ENCODE measurements around the gene CA14.
"Not testable (repeated sequence)": the region's sequence is repeated elsewhere in the genome, so short reads cannot be mapped to it uniquely, and the experiment has no call there.

Gene CA14

DNA sequence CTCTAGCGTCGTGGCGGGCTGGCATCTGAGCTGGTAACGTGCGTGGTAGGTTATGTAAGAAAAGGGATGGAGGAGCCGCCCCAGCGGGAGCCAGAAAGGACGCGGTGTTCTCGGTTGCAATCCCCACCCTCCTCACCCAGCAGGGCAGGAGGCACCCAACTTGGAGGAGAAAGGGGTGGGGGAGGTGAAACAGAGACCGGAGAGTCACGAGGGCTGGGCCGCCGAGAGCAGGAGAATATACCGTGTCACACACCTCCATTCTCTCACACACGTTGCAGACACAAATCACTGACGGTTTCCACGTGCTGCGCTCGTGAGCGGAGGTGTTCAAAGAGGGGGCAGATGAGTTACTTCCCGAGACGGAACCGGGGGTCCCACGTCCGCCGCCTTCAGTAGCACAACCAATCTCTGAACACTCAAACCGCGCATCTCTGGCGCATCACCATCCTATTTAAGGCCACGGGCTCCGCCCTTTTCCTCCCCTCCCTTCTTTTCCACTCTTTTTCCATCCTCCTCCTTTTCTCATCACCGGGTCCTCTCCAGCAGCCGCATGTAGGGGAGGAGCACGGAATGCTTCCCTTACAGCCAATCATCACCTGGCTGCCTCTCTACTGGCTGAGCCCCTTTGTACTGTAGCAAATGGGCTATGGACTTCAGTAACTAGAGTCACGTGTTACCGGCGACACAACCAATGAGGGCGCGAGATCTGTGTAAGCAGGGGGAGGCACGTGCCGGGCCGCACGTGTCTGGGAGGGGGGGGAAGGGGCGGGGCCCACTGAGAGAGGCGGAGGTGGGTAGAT is 24.4 kb downstream of the CA14 start, which contains the start of gene CIART:
TSS of gene CIART (plus strand) at position 797 of the 800 bp plus-strand sequence. CDS start 714 bp downstream, outside the sequence.
- DNase-seq = peak; percentile 100

DNA sequence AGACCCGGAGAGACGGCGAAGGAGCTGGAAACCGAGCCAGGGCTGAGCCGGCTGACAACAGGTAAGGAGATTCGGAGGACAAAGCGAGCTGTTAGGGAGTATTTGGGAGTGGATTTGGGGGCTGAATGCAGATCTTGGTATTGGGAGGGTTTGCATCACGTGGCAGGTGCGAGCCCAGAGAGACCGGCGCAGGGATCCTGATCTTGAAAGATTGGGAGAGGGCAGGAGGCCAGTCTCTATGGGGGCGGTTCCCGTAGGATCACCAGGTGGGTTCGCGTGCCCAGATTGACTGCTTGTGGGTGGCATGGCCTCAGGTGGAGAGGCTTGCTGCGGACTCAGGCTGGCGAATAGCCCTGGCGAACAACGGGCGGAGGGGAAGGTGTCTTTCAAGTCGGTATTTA is 25.0 kb downstream of the CA14 start:
- DNase-seq = no peak

DNA sequence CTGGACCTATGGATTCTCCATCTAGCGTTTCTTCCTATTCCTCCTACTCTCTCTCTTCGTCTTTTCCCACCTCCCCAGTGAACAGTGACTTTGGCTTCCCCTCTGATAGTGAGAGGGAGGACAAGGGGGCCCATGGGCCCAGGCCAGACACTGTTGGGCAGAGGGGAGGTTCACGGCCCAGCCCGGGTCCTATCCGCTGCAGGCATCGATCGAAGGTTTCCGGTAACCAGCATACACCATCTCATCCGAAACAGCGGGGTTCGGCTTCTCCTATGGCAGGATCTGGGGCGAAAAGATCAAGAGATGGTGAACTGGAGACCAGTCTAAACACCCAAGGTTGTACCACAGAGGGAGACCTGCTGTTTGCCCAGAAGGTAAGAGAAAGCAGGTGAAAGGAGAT is 25.7 kb downstream of the CA14 start:
- DNase-seq = no peak

DNA sequence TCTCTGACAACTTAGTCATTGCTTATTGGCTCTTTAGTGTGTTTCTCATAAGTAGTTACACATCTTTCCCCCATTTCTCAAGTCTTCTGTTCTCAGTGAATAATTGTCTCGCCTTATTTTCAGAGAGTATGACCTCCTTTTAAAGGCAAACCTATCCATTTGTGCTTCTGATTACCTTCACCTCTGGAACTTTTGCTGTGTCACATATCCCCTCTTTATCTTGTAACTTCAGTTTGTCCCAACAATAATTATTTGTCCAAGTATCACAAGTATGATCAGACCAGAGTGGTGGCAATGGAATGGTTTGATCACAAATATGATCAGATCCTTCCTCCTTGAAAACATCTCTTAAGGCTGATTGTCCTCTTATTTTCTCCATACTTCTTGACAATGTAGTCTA is 30.8 kb downstream of the CA14 start:
- no peak for DNase-seq

- no peak for DNase-seq
Measured at GRCh38 chr1:150288822-150289221, 31.2 kb downstream of the CA14 start.

DNA sequence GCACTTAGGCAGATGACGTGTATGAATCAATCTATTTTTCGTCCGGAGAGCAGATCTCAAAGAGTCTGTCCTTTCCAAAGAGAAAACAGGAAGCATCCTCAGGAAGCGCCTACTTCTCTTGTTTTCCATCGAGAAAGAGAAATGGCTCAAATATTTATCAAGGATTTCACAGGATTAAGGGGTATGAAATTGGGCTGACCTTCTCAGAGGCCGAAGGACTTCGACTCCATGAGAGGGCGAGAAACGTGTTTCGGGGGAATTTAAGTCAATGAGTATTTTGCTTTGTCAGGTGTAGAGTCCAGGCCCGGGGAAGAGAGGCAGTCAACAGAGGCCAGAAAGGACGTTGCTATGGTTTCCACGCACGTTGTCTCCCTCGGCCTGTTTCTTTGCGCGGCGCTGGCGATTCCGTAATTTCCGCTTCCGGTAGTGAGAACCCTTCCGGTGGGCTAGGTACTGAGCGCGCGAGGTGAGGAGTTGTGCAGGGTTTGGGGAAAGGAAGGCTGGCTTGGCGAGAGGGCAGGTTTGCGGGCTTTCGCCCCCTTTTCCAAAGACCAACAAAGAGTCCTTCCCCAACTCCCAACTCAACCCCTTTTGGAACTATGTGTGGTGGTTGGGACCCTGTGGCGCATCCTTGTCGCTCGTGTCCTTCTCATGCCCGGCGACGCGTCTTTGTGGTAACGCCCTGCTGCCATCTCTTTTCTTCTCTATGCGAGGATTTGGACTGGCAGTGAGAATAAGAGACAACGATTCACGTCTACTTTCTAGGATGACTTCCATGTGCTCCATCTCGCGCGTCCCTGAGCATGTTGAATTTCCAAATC is 36.1 kb downstream of the CA14 start, which contains the start of gene MRPS21:
TSS of gene MRPS21 (plus strand) at position 429 of the 821 bp plus-strand sequence. CDS start 506 bp downstream, outside the sequence.
- peak; percentile 99 for DNase-seq

- DNase-seq = no peak
Measured at GRCh38 chr1:150295476-150295875, 37.9 kb downstream of the CA14 start.

DNA sequence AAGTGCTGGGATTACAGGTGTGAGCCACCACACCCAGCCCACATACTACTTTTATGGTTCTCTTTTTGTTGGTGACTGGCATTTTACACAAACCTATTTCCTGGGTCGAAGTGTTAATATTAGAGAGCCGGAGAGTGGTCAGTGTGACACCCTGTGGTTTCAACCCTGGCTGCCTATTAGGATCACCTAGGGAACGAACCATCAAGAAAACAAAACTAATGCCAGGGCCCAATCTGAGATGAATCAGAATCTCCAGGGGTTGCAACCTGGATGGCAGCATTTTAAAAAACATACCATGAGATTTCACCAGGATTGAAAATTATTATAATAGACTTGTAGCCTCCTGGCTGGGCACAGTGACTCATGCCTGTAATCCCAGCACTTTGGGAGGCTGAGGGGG is 42.1 kb downstream of the CA14 start:
- DNase-seq = no peak

DNA sequence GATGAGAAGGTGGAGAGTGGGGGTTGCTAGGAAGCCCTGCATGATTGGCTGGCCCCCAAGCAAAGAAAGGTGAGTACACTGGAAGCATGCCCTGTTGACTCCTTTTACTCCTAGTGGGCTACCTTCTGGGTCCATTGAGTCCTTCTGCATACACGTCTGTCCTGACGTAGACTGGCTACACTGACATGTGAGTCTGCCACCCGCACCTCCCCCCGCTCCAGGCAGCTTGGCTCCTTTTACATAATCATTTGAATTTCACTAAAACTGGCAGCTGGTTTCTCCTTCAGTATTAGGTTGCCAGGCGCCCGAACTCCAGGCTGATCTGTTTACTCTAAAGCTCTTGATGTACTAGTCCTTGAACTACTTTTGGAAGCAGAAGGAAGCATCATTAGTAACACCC is 44.8 kb downstream of the CA14 start:
- no peak for DNase-seq

DNA sequence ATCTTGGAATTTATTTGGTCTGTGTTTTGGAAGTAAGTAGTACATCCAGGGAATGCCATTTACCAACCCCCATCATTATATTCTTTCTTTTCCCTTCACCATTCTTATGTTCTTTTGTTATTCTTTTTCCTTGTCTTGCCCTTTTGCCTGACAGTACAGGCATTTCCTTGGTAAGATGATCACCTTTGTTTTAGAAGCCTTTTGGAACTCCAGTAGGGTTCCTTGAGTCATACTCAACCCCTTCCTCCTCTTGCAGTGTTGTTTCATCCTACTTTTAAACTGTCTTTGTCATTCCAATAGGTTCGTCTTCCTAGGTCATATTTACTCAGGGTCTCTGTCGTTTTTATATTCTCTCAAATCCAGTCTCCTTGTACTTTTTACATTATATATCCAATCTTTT is 45.3 kb downstream of the CA14 start:
- no peak for DNase-seq

- DNase-seq = not testable (repeated sequence)
Measured at GRCh38 chr1:150308585-150308984, 51.0 kb downstream of the CA14 start.

DNA sequence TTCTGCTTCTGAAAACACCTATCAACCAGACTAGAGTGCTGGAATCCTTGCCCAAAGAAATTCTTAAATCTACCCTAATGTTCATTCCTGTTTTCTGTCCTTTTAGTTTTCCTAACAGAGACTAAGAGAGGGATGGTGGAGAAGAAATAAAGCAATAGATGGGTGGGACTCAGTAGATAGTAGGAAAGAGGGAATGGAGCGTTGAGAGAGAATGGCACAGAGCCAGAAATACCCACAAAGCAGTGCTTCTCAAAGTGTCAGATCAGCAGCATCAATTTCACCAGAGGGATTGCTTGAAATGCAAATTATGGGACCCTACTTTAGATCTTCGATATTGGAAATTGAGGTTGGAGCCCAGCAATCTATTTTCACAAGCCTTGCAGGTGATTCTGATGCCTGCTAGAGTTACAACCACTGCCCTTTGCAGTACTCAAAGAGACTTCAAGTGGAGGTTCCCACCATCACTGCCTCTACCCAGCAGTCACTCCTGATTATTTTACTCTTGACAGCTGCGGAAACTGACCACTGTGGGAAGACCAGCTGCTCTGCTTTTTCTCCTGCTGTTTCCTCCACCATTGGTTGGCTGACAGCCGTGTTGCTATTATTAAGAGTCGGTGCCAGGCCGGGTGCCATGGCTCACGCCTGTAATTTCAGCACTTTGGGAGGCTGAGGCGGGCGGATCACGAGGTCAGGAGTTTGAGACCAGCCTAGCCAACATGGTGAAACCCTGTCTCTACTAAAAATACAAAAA is 52.4 kb downstream of the CA14 start:
- DNase-seq = peak; percentile 79

GRCh38 chr1:150311762-150312161 is 54.2 kb downstream of the CA14 start:
- no peak for DNase-seq
